ENCODE results near the gene GPR132.

The GPR132 gene

GRCh38 chr14:105030836-105031396 lies 34.3 kb downstream of the GPR132 start:
- TF ChIP-seq ZFX (IDR thresholded peaks at IDR 0.05) (no peak), CTCF (conservative IDR thresholded peaks at IDR 0.05) (no peak)

GRCh38 chr14:105030194-105030593 lies 35.0 kb downstream of the GPR132 start:
- TF ChIP-seq CTCF (conservative IDR thresholded peaks at IDR 0.05) (no peak), ZFX (IDR thresholded peaks at IDR 0.05) (no peak)

More at GRCh38 chr14:105030836-105031396, 34.3 kb downstream of the GPR132 start:
- no peak overlapping the region for H3K27ac ChIP-seq

GRCh38 chr14:105029402-105029801 lies 35.8 kb downstream of the GPR132 start:
- no peak overlapping the region for H3K27ac ChIP-seq
- TF ChIP-seq ZFX (IDR thresholded peaks at IDR 0.05) (no peak), CTCF (conservative IDR thresholded peaks at IDR 0.05) (no peak)

More at GRCh38 chr14:105030194-105030593, 35.0 kb downstream of the GPR132 start:
- H3K27ac ChIP-seq, result no peak overlapping the region

GRCh38 chr14:105028251-105028927 lies 36.8 kb downstream of the GPR132 start:
- TF ChIP-seq CTCF (conservative IDR thresholded peaks at IDR 0.05) (no peak), ZFX (IDR thresholded peaks at IDR 0.05) (no peak)
- no peak overlapping the region for H3K27ac ChIP-seq

- H3K27ac ChIP-seq, result peak overlapping the region; percentile 25
Measured at GRCh38 chr14:105027718-105028117, 37.5 kb downstream of the GPR132 start.

- peak overlapping the region; percentile 25 for H3K27ac ChIP-seq
- no peak for TF ChIP-seq CTCF (conservative IDR thresholded peaks at IDR 0.05)
- no peak for TF ChIP-seq ZFX (IDR thresholded peaks at IDR 0.05)
Measured at GRCh38 chr14:105026802-105027563, 38.2 kb downstream of the GPR132 start.

- TF ChIP-seq ZFX (IDR thresholded peaks at IDR 0.05) (no peak), CTCF (conservative IDR thresholded peaks at IDR 0.05) (no peak)
- no peak overlapping the region for H3K27ac ChIP-seq
Measured at GRCh38 chr14:105026033-105026785, 39.0 kb downstream of the GPR132 start.
